ENCODE results near the gene PTPRN2. TPM values are rescaled to one million over a fixed set of nuclear protein-coding genes. Genes with fewer than 3 reads are reported as not detected.

The PTPRN2 gene
- total and polyA plus RNA-seq, 2 of the 8 experiments (the other 6 are each of a cell fraction or from before 2014, with no cell fraction given) = 2.6 to 4.5 TPM

- TF ChIP-seq CTCF (IDR thresholded peaks at IDR 0.05; ENCODE audit: control extremely low read depth in 1 of 3, insufficient read depth in 1 of 3, low read depth in 1 of 3, low read length in 3 of 3) (no peak), CTBP2 (IDR thresholded peaks at IDR 0.05; ENCODE audit: borderline replicate concordance, insufficient read depth, insufficient read length, low read length) (no peak)
These were observed 1011.8 kb downstream of the PTPRN2 start (continued) for GRCh38 chr7:157575777-157576176.

All from H1 (cell line).